ENCODE data around the gene TRIM44.

DNA sequence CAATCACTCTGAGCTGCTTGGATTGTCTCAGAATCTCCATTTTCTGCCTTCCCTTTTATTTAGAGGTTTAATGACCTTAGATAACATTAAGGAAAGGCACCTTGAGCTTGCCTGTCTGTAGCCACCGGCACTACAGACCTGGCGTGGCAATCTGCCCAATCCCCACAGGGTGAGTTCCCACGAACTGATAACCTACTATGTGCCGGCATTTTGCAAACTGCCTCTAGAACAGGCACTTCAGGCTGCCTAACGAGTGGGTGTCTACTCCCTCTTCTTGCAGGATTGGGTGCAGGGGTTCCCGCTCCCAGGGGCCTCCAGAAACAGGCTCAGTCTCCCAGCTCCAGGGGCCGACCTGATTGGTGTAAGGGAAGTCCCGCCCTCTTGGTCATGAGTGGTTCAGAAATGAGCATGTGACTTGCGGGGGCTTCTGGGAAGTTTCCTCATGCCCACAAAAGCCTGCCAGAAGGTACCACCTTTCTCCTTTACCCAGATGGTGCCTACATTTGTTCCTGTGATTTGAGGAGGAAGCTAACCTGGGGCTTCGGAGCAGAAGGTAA, 161.2 kb downstream of the TRIM44 start:
- TF ChIP-seq, protein P1, sequence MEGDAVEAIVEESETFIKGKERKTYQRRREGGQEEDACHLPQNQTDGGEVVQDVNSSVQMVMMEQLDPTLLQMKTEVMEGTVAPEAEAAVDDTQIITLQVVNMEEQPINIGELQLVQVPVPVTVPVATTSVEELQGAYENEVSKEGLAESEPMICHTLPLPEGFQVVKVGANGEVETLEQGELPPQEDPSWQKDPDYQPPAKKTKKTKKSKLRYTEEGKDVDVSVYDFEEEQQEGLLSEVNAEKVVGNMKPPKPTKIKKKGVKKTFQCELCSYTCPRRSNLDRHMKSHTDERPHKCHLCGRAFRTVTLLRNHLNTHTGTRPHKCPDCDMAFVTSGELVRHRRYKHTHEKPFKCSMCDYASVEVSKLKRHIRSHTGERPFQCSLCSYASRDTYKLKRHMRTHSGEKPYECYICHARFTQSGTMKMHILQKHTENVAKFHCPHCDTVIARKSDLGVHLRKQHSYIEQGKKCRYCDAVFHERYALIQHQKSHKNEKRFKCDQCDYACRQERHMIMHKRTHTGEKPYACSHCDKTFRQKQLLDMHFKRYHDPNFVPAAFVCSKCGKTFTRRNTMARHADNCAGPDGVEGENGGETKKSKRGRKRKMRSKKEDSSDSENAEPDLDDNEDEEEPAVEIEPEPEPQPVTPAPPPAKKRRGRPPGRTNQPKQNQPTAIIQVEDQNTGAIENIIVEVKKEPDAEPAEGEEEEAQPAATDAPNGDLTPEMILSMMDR (IDR thresholded peaks at IDR 0.05; ENCODE audit: insufficient read depth, low read length, poor library complexity, severe bottlenecking) = no peak
- no peak for TF ChIP-seq EZH2phosphoT487 (conservative IDR thresholded peaks at IDR 0.05; ENCODE audit: low read length)

All from SU-DHL-6 (cell line).